Body of pancreas (tissue), 4 donors: Measurements from ENCODE around the gene ACHE. TPM values are rescaled to one million over a fixed set of nuclear protein-coding genes. Genes with fewer than 3 reads are reported as not detected.

ENCODE experiments used
- ATAC-seq: fragments of 150-250 bp; one replicate; pipeline ENCODE4 v1.9.1; 2016
- DNase-seq, 4 donors: peaks; one replicate each; pipeline ENCODE4 v3.0.0-alpha.2; 2019
- H3K27ac ChIP-seq, 4 donors: fragments of 200-600 bp; sonication (generic); 1 replicate in 3 of 4; 2 replicates in 1 of 4; pipeline versions ENCODE4 v1.5.1 to v1.6.1; 2016 to 2019; ENCODE audit warnings: mild to moderate bottlenecking in 1 of 4, mixed read lengths in 1 of 4, moderate library complexity in 1 of 4
- H3K27me3 ChIP-seq, 2 donors: fragments of 200-600 bp; sonication (generic); one replicate each; pipeline ENCODE4 v1.6.0; 2016; ENCODE audit warnings: mild to moderate bottlenecking in 1 of 2
- H3K36me3 ChIP-seq, 2 donors: fragments of 200-600 bp; sonication (generic); replicated peaks in 1 of 2; 2 replicates each; pipeline ENCODE4 v1.5.1; 2016; ENCODE audit warnings: low read depth in 2 of 2; ENCODE audit not compliant: insufficient read depth in 1 of 2
- H3K4me1 ChIP-seq: fragments of 200-600 bp; sonication (generic); one replicate; pipeline ENCODE4 v1.6.0; 2016
- H3K4me3 ChIP-seq, 2 donors: fragments of 200-600 bp; sonication (generic); 1 replicate in 1 of 2; 2 replicates in 1 of 2; pipeline ENCODE4 v1.5.1; 2016 to 2019
- H3K9me3 ChIP-seq, 3 donors: fragments of 200-600 bp; sonication (generic); 1 replicate in 2 of 3; 2 replicates in 1 of 3; pipeline ENCODE4 v1.5.1; 2016
- POLR2A ChIP-seq, 3 donors: fragments of 450-650 bp; IDR thresholded peaks; one replicate each; pipeline ENCODE4 v1.6.1; 2016; ENCODE audit warnings: antibody characterized with exemption in 3 of 3, mild to moderate bottlenecking in 2 of 3
- WGBS, 2 donors: methylation state at CpG; one replicate each; pipeline ENCODE4 v1.1.5; 2017; 5-methylcytosine and 5-hydroxymethylcytosine counted together
- intact Hi-C: fragments of 100-400 bp; cut with DNase I; formaldehyde crosslinking; loops from one replicate; pipeline ENCODE4 v1.15.1; 2023
- microRNA-seq, 2 donors: library from miRNA; unstranded; fragments of <30 nt; microRNA quantifications; one replicate each; pipeline ENCODE4, GENCODE V29; 2016; ENCODE audit warnings: borderline number of aligned reads in 2 of 2, borderline replicate concordance in 2 of 2
- small RNA-seq: library from RNA; depleted of rRNA; stranded (forward); fragments of <200 nt; gene quantifications from one replicate; pipeline ENCODE3, GENCODE V24; 2016
- total RNA-seq, 2 donors: library from RNA; depleted of rRNA; stranded (reverse); fragments of >200 nt; gene quantifications; one replicate each; pipeline ENCODE4 v1.1.0, GENCODE V29; 2016
- TF ChIP-seq, protein P1 (sequence below), 7 experiments: fragments of 450-650 bp in 4 of 7; fragments of 200-600 bp in 3 of 7; sonication (generic) in 3 of 7; IDR thresholded peaks; one replicate each; pipeline ENCODE4 v1.5.1; 2016 to 2019; ENCODE audit warnings: antibody characterized with exemption in 7 of 7

ACHE gene
- total RNA-seq, 2 donors from 2014 or later: 6.2 to 7.3 TPM

DNA sequence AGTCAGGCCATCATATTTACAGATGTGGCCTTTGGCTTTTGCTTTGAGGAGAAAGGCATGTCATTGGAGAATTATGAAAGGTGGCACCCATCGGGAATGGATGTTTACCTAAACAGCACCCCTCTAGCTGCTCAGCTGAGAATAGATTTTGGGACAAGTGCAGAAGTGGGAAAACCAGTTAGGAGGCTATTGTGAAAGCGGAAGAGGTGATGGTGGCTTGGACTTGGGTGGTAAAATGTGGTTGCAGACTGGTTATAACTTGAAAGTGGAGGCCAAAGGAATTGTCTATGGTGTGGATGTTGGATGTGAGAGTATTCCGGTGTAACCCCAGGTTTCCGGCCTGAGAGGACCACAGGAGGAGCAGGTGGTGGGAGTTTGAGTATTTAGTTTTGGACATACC lies 48.3 kb downstream of the ACHE start:
- TF ChIP-seq, protein P1, sequence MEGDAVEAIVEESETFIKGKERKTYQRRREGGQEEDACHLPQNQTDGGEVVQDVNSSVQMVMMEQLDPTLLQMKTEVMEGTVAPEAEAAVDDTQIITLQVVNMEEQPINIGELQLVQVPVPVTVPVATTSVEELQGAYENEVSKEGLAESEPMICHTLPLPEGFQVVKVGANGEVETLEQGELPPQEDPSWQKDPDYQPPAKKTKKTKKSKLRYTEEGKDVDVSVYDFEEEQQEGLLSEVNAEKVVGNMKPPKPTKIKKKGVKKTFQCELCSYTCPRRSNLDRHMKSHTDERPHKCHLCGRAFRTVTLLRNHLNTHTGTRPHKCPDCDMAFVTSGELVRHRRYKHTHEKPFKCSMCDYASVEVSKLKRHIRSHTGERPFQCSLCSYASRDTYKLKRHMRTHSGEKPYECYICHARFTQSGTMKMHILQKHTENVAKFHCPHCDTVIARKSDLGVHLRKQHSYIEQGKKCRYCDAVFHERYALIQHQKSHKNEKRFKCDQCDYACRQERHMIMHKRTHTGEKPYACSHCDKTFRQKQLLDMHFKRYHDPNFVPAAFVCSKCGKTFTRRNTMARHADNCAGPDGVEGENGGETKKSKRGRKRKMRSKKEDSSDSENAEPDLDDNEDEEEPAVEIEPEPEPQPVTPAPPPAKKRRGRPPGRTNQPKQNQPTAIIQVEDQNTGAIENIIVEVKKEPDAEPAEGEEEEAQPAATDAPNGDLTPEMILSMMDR (IDR thresholded peaks at IDR 0.05): no peak
- TF ChIP-seq POLR2A (IDR thresholded peaks at IDR 0.05): no peak
- Histone ChIP-seq H3K9me3 (no peaks in the 10 kb centered on the region), H3K4me3 (no peak overlapping the region), H3K27me3 (no peaks in the 10 kb centered on the region), H3K4me1 (peaks cover 9% of the 10 kb centered on the region), H3K27ac (no peak overlapping the region), H3K36me3 (no peaks in the 10 kb centered on the region)
- WGBS, 2 donors: 92 to 93% methylated on average over 3 to 4 of the region's 4 CpGs
- ATAC-seq (no peak), DNase-seq (no peak)
- intact Hi-C loops: loop anchor here (5.0 kb wide), 1 partner anchor 50 kb away; no protein-coding TSS in a partner anchor

- no peaks in the 10 kb centered on the region for H3K36me3 ChIP-seq
- no peak overlapping the region for H3K27ac ChIP-seq
- intact Hi-C loops: no loop called here
- no peak for DNase-seq
- H3K4me3 ChIP-seq: no peak overlapping the region
- TF ChIP-seq POLR2A (IDR thresholded peaks at IDR 0.05): no peak
- TF ChIP-seq, protein P1 (IDR thresholded peaks at IDR 0.05): no peak
- 58% methylated on average over 8 of the region's 8 CpGs for WGBS, 2 donors
- no peaks in the 10 kb centered on the region for H3K27me3 ChIP-seq
- H3K4me1 ChIP-seq: peaks cover 16% of the 10 kb centered on the region
- no peaks in the 10 kb centered on the region for H3K9me3 ChIP-seq
- no peak for ATAC-seq
These were observed 55.1 kb downstream of the ACHE start for GRCh38 chr7:100840470-100841100.

Small RNA genes lying within 50 kb of the gene (microRNA-seq; reads per million reads assigned to microRNA genes)
- gene MIR6875: 0 to 0.47 reads per million in 2 donors

Small RNA genes lying within 50 kb of the gene (small RNA-seq; reads per million reads assigned to genes)
- not detected for gene RN7SL549P
- gene RPS29P15: not detected

Other genes with a start within 250 kb of the ACHE start
- under 1 TPM in 1 of 2 donors, not detected in 1; 0.52 TPM for gene ACTL6B, start 239.4 kb downstream of the ACHE start, total RNA-seq
- gene GNB2, start 222.1 kb downstream of the ACHE start, total RNA-seq: 100 to 1,000 TPM; 106 to 123 TPM
- 10 to 100 TPM; 25.2 to 49.4 TPM for gene GIGYF1, start 201.6 kb downstream of the ACHE start, total RNA-seq
- 10 to 100 TPM; 17.1 to 20.8 TPM for gene POP7, start 189.8 kb downstream of the ACHE start, total RNA-seq
- gene EPO, start 175.4 kb downstream of the ACHE start, total RNA-seq: 1 to 10 TPM; 1.3 to 2.6 TPM
- gene ZAN, start 162.3 kb downstream of the ACHE start, total RNA-seq: not detected
- 10 to 100 TPM; 33.6 to 46.4 TPM for gene EPHB4, start 68.4 kb downstream of the ACHE start, total RNA-seq
- gene SLC12A9, start 43.2 kb downstream of the ACHE start, total RNA-seq: 10 to 100 TPM; 12.7 to 38.9 TPM
- gene TRIP6, start 28.5 kb downstream of the ACHE start, total RNA-seq: 10 to 100 TPM; 34.9 to 43.6 TPM
- gene SRRT, start 20.8 kb downstream of the ACHE start, total RNA-seq: 10 to 100 TPM; 54.7 to 60.7 TPM
- gene UFSP1, start 6.2 kb downstream of the ACHE start, total RNA-seq: 1 to 10 TPM; 6.2 to 7.9 TPM
- gene MUC3A, start 53.6 kb upstream of the ACHE start, total RNA-seq: 1 to 10 TPM in 1 of 2 donors, under 1 TPM in 1; 0.52 to 3.0 TPM
- gene MUC12, start 73.7 kb upstream of the ACHE start, total RNA-seq: not detected
- under 1 TPM in 1 of 2 donors, not detected in 1; 0.78 TPM for gene MUC17, start 124.2 kb upstream of the ACHE start, total RNA-seq
- gene TRIM56, start 189.6 kb upstream of the ACHE start, total RNA-seq: 10 to 100 TPM; 13.5 to 19.4 TPM
- gene SERPINE1, start 231.2 kb upstream of the ACHE start, total RNA-seq: 10 to 100 TPM; 20.2 to 36.3 TPM